AG09309 (cell line): ENCODE data around the gene TAF5L.

Experiments used
- DNase-seq: peaks from one replicate; pipeline ENCODE4 v3.0.0-alpha.2; 2010; ENCODE audit warnings: low read depth
- H3K4me3 ChIP-seq: 2 replicates; pipeline ENCODE4 v1.5.1; 2011; ENCODE audit warnings: mild to moderate bottlenecking, low read depth, low read length, moderate library complexity; ENCODE audit not compliant: control insufficient read depth
- CTCF ChIP-seq: IDR thresholded peaks from 2 replicates; pipeline ENCODE4 v1.5.1; 2011; ENCODE audit warnings: mild to moderate bottlenecking, low read depth, low read length, inconsistent platforms; ENCODE audit not compliant: insufficient read depth, control insufficient read depth; ENCODE audit errors: missing control alignments

The TAF5L gene

GRCh38 chr1:229572286-229572685, 53.6 kb downstream of the TAF5L start:
- TF ChIP-seq CTCF: no peak
- H3K4me3 ChIP-seq: no peak overlapping the region
- DNase-seq: no peak

GRCh38 chr1:229570891-229571516, 54.9 kb downstream of the TAF5L start:
- H3K4me3 ChIP-seq: no peak overlapping the region
- no peak for TF ChIP-seq CTCF
- DNase-seq: no peak

GRCh38 chr1:229570305-229570704, 55.6 kb downstream of the TAF5L start:
- DNase-seq: no peak
- TF ChIP-seq CTCF: no peak
- H3K4me3 ChIP-seq: no peak overlapping the region

- H3K4me3 ChIP-seq: no peak overlapping the region
- DNase-seq: no peak
- TF ChIP-seq CTCF: no peak
Measured at GRCh38 chr1:229567109-229567868, 58.6 kb downstream of the TAF5L start.

DNA sequence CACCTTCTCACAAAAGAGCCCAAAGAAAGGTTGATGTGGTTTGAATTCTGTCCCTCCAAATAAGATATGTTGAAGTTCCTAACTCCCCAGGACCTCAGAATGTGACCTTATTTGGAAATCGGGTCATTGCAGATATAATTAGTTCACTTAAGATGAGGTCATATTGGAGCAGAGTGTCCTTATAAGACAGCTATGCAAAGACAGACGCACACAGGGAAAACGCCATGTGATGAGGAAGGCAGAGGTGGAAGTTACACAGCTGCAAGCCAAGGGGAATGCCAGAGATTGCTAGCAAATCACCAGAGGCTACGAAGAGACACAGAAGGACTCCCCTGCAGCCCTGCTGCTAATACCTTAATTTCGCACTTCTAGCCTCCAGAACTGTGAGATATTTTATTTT, 62.2 kb downstream of the TAF5L start:
- H3K4me3 ChIP-seq: no peak overlapping the region
- DNase-seq: no peak
- no peak for TF ChIP-seq CTCF

DNA sequence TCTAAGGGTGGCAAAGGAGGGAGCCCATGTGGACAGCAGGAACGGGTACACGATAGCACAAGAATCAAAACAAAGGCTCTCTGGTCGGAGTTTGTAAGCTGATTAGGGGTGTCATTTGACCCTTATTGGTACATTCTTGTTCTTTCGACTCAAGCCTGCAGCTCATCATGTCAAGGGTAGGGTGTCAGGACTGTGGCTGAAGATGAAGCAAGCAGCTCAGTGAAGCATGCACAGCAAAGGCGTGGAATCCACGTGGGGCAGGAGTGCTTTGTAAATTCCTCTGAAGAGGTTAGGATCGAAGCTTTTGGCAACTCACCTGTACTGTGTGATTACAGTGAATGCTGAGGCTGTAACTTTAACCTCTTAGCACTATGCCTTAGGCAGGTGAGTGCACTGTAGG, 62.7 kb downstream of the TAF5L start:
- H3K4me3 ChIP-seq: no peak overlapping the region
- no peak for DNase-seq
- TF ChIP-seq CTCF: no peak

DNA sequence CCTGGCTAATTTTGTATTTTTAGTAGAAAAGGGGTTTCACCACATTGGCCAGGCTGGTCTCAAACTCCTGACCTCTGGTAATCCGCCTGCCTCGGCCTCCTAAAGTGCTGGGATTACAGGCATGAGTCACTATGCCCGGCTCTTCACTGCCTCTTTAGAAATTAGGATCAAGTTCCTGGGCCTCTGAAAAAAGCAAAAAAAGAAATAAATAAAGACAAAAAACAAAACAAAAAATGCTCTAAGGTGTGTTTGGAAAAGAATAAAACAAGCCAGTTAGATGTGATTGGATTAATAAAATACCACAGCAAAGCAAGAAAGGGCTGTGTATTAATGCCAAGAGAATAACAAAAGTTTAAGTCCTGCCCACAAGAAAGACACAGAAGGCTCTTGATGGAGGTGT, 63.2 kb downstream of the TAF5L start:
- H3K4me3 ChIP-seq: no peak overlapping the region
- no peak for DNase-seq
- no peak for TF ChIP-seq CTCF
